ENCODE results near the gene B3GNT7.
"Not testable (repeated sequence)": the region's sequence is repeated elsewhere in the genome, so short reads cannot be mapped to it uniquely, and the experiment has no call there.

B3GNT7 gene

DNA sequence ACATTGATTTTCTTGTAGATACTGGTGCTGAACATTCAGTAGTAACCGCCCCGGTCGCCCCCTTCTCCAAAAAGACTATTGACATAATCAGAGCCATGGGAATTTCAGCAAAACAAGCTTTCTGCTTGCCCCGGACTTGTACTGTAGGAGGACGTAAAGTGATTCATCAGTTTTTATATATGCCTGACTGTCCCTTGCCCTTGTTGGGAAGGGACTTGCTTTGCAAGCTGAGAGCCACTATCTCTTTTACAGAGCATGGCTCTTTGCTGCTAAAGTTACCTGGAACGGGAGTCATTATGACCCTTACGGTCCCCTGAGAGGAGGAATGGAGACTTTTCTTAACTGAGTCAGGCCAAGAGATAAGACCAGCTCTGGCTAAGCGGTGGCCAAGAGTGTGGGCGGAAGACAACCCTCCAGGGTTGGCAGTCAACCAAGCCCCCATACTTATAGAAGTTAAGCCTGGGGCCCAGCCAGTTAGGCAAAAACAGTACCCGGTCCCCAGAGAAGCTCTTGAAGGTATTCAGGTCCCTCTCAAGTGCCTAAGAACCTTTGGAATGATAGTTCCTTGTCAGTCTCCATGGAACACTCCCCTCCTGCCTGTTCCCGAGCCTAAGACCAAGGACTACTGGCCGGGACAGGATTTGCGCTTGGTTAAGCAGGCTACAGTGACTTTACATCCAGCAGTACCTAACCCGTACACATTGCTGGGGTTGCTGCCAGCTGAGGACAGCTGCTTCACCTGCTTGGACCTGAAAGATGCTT lies 8.1 kb downstream of the B3GNT7 start:
- DNase-seq (ENCODE audit: low read depth): not testable (repeated sequence)

DNA sequence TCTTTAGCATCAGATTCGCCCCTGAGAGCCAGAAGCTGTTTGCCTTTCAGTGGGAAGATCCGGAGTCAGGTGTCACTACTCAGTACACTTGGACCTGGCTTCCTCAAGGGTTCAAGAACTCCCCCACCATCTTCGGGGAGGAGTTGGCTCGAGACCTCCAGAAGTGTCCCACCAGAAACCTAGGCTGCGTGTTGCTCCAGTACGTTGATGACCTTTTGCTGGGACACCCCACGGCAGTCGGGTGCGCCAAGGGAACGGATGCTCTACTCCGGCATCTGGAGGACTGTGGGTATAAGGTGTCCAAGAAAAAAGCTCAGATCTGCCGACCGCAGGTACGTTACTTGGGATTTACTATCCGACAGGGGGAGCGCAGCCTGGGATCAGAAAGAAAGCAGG lies 8.7 kb downstream of the B3GNT7 start:
- not testable (repeated sequence) for DNase-seq (ENCODE audit: low read depth)

DNA sequence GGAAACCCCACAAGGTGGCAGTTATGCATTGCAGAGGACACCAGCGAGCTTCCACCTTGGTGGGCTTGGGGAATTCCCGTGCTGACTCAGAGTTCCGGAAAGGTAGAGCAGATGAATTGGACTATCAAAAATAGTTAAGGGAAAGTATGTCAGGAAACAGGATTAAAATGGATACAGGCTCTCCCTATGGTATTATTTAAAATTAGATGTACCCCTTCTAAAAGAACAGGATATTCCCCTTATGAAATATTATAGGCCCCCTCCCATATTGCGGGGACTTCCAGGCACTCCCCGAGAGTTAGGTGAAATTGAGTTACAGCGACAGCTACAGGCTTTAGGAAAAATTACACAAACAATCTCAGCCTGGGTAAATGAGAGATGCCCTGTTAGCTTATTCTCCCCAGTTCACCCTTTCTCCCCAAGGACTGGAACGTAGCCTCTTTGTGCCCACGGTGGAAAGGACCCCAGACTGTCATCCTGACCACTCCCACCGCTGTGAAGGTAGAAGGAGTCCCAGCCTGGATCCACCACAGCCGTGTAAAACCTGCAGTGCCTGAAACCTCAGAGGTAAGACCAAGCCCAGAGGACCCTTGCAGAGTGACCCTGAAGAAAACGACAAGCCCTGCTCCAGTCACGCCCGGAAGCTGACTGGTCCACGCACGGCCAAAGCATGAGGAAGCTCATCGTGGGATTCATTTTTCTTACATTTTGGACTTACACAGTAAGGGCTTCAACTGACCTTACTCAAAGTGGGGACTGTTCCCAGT lies 10.3 kb downstream of the B3GNT7 start:
- DNase-seq (ENCODE audit: low read depth): peak; percentile 63

DNA sequence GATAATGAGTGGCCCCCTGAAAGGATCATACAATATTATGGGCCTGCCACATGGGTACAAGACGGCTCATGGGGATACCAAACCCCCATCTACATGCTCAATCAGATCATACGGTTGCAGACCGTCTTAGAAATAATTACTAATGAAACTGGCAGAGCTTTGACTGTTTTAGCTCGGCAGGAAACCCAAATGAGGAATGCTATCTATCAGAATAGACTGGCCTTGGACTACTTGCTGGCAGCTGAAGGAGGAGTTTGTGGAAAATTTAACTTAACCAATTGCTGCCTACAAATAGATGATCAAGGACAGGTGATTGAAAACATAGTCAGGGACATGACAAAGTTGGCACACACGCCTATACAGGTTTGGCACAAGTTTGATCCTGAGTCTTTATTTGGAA lies 12.2 kb downstream of the B3GNT7 start:
- not testable (repeated sequence) for DNase-seq (ENCODE audit: low read depth)

DNA sequence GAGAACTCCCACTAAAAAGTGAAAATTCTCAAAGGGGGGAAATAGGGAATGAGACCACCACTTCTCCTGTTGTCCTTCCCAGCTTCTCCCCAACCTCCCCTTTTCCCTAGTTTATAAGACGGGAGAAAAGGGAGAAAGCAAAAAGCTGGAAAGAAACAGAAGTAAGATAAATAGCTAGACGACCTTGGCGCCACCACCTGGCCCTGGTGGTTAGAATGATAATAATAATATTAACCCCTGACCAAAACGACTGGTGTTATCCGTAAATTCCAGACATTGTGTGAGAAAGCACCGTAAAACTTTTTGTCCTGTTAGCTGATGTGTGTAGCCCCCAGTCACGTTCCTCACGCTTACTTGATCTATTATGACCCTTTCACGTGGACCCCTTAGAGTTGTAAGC lies 12.8 kb downstream of the B3GNT7 start:
- not testable (repeated sequence) for DNase-seq (ENCODE audit: low read depth)

DNA sequence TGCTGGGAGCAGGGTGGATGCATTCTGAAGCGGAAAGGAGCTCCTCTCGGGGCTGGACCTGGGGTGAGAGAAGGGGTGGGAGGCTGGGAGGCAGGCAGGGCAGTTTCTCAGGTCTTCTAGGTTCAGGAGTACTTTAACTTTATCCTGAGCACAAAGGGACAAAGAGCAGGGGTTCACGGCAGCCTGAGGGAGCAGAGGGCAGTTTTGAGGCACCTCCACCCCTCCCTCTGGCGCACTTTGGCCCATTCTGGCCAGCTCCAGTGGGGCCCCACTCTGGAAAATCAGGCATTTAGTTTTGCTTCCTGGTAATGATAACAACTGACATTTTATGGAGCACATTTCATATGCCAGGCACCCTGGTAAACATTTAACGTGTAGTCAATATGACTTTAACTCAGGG lies 14.3 kb downstream of the B3GNT7 start:
- no peak for DNase-seq (ENCODE audit: low read depth)

DNA sequence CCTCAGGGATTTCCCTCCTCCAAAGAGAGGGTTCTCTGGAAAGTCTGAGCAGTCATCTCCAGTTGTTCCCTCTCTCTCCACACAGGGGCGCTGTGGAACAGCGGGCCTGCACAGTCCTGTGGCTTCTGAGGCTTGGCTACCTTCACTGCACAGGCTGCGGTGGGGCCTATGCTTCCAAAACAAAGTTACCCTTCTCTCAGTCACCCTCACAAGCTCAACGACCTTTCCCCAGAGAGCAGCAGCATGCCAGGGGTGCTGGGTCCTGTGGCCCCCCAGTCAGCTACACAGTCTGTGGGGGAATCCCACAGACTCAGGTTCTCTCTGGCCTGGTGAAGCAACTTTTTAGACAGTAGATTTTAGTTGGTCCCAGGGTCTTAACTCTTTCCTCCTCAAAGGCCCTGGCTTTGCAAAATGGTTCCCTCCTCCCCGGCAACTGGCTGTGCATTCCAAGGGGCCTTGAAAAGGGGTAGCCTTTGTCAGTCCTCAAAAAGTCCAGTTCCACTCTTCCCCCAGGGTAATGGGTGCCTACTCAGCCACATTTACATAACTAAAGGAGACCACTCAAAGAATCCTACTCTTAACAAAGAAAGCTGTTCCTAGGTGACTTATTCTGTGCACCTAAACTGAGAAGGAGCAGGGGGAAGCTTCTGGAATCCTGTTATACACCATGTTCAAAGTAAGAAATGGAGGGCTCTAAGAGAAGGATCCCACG lies 14.9 kb downstream of the B3GNT7 start:
- DNase-seq (ENCODE audit: low read depth): no peak

DNA sequence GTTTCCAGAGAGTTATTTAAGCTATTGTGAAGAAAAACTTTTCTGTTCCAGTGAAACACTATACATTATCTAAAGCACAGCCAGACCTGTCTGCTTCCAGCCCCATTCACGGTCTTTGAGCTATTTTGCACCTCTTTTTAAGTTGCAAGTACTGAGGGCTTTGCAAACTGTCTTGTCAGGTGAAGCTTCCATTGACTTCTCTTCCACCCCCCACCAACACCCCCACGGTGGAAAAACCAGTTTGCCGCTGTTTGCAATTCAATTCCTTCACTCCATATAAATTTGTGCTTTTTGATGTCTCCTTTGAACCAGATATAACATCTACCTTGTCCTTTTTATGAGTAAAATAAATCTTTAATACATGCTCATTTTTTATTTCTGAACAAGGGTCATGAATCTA lies 15.7 kb downstream of the B3GNT7 start:
- no peak for DNase-seq (ENCODE audit: low read depth)

DNA sequence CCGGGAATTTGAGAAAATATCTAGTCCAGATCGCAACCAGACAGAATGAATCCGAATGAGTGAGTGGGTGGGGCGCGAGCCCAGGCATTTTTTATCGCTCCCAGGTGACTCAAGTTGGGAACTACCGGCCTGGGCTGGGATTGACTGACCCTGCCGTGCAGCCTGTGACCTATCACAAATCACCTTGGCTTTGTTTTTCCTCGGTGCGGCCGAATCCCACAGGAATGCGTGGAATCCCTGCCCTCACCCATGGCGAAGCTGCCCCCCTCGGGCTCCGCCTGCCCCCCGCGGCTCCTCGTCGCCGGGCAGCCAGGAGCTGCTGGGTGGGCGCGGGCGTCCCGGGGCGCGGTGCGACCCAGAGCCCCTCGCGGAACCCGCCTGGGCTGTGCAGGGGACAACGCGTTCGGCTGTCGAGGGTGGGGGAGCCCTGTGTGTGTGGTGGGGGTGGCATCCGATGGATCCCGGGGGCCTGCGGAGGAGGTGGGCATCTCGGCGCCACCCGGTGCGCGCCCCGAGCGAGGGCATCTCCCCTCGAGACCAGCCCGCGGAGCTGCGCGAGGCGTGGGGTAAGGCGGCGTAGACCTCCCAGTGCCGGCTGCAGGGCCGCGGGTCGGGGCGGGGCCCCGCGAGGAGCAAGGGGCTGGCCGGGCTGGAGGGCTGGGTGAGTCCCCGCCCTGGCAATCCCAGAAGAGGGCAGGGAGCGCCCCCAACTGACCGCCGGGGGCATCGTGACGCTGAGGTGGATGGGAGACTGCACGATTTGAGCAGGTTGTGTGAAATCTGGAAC lies 16.5 kb downstream of the B3GNT7 start:
- peak; percentile 93 for DNase-seq (ENCODE audit: low read depth)

DNA sequence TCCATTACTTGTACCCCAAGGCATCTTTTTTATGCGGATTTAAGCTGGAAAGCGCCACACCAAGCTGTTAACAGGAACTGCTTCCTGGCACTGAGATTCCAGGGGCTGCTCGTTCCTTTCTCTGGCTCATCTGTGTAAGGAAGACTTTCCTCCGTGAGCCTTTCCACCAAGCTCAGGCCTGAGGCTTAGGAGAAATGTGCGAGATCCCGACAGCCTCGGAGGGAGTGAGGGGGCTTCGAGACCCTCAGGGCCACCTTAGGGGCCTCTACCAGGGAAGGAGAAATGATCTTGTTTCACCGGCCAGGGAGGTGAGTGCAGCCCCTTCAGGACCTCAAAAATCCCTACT lies 17.1 kb downstream of the B3GNT7 start:
- DNase-seq (ENCODE audit: low read depth): no peak

DNA sequence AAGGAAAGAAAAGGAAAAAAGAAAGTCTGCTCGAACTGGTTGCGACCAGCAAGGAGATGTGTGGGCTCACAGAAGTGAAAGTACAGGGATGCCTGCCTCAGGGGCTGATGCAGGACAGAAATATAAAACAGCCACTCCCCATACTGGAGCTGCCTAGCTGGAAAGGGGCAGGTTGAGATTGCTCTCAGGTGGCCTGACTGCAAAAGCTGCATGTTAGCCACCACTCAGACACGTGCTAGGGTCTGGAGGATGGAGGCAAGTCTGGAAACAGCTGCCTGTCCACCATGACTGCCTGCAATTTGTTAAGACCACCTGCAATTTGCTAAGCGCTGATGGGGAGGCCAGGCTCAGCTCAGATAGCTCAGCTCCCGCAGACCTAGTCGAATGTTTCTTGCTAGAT lies 17.9 kb downstream of the B3GNT7 start:
- no peak for DNase-seq (ENCODE audit: low read depth)

DNA sequence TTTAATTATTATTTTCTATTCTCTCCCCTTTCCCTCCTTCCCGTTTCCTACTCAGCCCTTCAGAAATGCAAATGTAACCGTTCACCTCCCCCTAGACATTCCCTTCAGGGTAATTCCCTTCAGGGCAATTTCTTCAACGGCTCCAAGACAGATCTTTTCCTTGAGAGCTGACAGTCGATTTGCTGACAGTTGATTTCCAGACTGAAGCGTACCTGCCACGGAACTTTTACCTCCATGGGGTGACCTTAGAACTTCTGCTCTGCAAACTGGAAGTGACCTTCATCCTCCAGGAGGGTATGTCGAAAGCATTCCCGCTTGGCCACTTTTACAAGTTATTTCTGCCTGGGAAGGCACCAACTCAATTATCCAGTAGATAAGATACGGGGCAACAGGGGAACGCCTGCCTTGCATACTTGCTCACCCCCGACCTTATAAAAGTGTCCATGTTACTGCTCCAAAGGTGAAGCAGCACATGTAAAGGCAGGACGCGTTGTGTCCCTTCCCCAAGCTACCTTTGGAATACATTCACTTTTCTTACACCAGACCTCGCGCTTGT lies 18.5 kb downstream of the B3GNT7 start:
- no peak for DNase-seq (ENCODE audit: low read depth)

DNA sequence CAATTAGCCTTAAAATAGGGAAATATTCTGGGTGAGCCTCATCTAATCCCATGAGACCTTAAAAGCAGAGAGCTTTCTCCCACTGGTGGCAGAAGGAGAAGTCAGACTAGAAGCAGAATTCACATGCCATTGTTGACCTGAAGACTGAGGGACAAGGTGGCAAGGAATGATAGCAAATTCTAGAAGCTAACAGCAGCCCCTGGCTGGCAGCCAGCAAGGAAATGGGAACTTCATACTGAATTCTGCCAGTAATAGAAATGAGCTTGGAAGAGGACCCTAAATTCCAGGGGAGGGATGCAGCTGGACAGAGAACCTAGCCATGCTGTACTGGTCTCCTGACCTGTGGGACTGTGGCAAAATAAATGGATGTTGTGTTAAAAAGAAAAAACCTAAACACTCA lies 19.5 kb downstream of the B3GNT7 start:
- no peak for DNase-seq (ENCODE audit: low read depth)

DNA sequence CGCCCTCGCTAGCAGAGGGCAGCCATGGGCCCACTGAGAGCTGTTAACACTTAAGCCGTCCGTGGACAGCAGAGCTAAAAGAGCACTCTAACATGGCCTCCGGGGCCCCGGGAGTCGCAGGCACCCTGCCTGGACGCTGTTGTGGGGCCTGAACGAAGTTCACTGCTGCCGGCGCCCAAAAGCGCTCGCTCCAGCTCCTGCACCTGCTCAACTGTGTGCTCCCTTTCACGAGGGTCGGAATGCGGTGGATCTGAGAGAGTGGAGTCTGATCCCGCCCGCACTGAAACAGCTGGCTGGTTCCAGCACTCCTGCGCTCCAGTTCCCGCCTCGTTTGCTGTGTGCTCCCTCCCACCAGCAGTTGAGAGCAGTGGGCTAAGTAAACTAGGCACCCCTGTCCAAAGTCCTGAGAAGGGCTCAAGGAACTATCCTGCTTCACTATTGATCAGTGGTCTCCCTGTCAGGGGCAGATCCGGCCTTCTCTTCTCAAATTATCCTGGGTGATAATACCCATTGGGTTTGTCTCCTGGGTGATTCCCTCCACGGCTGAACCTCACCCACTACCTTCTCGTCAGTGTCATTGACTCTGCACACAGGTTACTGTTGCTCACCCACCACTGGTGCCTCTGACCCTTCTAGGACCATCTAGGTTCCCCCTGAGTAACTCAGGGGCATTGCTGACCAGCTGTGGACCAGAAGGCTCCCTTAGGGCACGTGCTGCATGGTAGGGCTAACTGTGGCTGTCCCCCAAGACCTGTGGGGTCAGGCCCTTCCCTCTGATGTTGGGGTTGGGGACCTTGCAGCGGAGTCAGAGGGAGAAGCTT lies 23.5 kb downstream of the B3GNT7 start:
- DNase-seq (ENCODE audit: low read depth): no peak

DNA sequence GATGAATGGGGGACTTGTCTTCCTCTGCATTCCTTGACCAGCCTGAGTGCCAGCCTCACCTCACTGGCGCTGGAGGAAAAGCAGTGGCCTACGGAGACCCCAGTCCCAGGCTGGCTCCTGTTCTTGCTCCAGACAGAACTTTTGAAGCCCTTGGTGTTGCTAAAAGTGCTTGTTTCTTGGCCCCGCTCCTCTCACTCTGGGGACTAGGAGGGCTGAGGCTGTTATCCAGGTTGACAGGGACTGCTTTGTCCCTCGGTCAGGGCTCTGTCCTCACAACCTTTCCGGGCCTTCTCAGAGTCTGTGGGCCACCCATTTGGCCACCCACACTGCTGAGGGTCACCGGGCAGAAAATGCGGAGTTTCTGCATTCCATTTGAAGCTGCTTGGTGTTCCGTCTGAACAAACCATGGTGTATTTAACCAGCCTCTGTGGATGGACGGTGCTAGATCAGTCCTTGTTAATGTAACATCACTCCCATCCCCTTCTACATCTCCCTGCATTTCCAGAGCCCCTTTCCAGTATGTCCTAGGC lies 25.6 kb downstream of the B3GNT7 start:
- no peak for DNase-seq (ENCODE audit: low read depth)

DNA sequence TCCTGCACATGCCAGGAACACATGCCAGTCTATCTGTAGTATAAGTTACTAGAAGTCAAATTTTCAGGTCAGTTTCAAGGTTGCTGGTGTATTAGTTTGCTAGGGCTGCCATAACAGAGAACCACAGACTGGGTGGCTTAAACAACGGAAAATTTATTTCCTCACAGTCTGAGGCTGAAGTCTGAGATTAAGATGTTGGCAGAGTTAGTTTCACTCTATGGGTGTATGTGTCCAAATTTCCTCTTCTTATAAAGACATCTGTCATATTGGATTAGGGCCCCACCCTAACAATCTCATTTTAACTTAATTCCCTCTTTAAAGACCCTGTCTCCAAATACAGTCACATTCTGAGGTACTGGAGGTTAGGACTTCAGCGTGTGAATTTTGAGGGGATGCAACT lies 26.5 kb downstream of the B3GNT7 start:
- no peak for DNase-seq (ENCODE audit: low read depth)

DNA sequence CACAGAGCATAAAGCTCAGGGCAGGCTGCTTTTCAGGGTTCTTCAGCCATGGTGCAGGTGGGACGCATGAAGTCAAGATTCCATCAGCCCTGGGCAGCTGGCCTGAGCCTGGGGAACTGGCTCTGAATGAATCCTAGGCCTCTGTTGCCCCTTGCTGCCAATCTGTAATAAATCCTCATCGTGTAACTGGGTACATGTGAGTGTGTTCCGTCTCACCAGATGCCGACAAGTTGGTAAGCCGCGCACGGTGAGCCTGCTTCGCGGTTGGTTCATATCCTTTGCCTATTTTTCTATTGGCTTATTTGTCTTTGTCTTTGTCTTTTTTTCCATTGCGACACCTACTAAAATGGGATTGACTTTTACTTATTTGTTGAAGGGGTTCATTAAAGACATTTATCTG lies 27.7 kb downstream of the B3GNT7 start:
- no peak for DNase-seq (ENCODE audit: low read depth)

DNA sequence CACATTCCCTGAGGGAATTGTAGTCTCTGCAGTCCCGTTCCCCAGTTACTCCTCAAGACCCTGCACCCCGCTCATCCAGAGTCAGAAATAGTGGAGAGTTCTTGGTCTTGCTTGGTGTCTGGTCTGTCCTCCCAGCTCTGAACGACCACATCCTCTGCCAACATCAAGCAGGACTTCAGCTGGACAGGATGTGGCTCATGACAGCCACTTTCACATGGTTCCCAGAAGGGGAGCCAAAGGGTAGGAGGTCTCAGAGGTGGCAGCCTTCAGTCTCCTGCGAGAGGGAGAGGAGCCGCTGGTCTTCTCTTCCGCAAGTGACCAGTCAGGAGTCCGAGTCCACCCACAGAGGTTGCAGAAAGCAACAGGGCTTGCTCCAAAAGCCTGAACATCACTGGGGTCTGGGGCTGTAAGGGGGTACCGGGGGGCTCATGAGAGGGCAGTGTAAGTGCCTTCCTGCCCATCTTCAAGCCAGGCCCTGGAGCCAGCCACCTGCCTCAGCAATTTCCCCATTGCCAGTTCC lies 29.8 kb downstream of the B3GNT7 start:
- DNase-seq (ENCODE audit: low read depth): peak; percentile 61

DNA sequence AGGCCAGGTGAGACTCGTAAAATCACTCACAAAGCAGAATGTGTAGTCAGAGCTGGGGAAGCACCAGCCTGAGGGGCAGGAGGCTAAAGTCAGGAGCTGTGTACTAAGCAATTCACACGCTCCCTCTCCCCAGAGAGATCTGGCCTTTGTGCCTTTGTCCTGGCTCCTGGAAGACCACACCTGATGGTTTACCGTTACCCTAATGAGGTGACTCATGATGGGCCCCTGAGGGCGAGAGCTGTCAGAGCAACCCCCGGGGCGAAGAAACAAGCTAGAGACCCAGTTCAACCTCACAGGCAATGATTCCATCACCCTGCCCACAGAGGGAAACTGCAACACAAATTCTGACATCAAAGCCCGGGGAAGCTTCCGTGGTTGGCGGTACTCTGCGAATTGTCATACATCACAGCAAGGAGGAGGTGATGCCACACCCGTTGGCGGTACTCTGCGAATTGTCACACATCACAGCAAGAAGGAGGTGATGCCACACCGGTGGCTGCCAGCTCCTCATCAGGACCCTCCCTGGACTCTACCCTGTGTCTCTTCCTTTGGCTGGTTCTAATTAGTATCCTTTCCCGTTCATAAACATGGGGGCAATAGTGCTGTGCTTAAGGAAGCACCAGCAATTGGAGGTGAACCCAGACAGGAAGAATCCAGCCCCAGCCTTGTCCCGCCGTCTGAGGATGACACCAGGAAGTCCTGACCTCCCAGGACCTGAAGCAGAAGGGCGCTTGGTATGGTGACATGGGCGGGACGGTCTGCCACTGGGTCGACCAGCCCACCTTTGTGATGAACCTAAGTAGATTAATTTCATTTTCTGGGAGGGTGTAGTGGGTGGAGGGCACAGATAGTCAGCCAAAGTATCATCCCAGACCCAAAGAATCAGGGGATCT lies 30.5 kb downstream of the B3GNT7 start:
- peak; percentile 56 for DNase-seq (ENCODE audit: low read depth)

DNA sequence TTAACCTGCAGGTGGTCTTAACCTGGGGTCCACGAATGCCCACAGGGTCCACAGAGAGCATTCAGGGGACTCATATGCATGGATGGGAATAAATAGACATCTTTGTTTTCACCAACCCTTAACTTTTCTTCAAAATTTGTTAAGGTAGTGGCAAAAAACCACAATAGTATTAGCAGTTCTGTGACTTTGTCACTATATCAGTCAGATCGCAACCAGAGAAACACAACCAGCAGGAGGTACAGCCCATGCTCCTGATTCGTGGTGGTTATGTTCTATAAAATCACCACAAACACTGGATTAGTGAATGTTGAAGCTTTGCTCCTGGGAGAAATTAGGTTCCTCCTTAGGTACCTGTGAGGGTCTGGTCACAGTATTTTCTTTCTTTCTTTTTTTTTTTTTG lies 31.6 kb downstream of the B3GNT7 start:
- DNase-seq (ENCODE audit: low read depth): no peak
